ENCODE results near the gene LRRN4CL. TPM values are rescaled to one million over a fixed set of nuclear protein-coding genes. Genes with fewer than 3 reads are reported as not detected.

The LRRN4CL gene
- total RNA-seq, 3 donors from 2014 or later: 9.8 to 15.1 (median 13.6) TPM

DNA sequence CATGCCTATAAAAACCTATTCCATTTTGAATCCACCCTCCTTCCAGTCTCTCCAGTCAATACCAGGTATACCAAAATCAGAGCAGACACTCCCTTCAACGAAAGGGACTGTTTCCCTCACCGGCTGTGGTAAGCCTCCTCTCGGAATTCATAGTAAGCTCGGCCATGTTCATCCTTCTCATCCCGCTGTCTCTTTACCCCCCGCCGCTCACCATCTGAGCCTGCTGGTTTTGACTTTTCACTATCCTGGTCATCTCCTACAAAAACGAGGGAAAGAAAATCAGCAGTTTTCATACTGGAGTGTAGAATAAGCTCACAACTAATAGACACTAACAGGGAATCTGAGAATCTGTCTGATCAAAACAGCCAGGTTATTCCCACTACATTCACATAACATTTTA, 34.8 kb upstream of the LRRN4CL start:
- no peaks in the 10 kb centered on the region for H3K27me3 ChIP-seq
- H3K36me3 ChIP-seq: peaks cover 10% of the 10 kb centered on the region
- H3K4me1 ChIP-seq: peaks cover 0 to 9% of the 10 kb centered on the region in 2 donors
- H3K9me3 ChIP-seq: no peaks in the 10 kb centered on the region
- H3K27ac ChIP-seq: peak overlapping the region in 1 of 2 donors; percentile 2
- DNase-seq (ENCODE audit: low spot score in 2 of 2): no peak
- intact Hi-C loops (cut with DNase I; ENCODE audit: low total_unique reads): no loop called here
- TF ChIP-seq POLR2AphosphoS5 (IDR thresholded peaks at IDR 0.05): no peak
- no peak for TF ChIP-seq POLR2A (IDR thresholded peaks at IDR 0.05)
- peak overlapping the region in 2 of 3 donors; percentile 86 to 98 for H3K4me3 ChIP-seq

DNA sequence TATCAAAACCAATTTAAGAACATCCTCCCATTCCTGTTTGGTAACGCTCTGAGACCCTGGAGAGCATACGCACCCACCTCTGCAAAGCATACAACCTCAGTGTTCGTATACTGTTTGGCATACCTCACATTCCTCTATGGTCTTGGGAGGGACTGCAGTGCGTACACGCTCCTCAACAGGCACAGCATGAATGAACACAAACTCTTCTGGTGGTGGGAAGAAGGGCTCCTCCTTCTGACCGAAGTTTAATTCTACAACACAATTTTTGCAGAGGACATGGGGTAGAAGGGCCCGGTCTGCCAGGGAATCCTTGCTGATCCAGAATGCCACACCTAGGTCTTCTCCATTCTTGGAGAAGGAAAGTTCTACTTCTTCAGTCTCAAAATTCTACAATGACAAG, 32.7 kb upstream of the LRRN4CL start:
- H3K27ac ChIP-seq: no peak overlapping the region
- DNase-seq (ENCODE audit: low spot score in 2 of 2): no peak
- H3K9me3 ChIP-seq: no peaks in the 10 kb centered on the region
- H3K4me1 ChIP-seq: peaks cover 0 to 9% of the 10 kb centered on the region in 2 donors
- intact Hi-C loops (cut with DNase I; ENCODE audit: low total_unique reads): no loop called here
- H3K27me3 ChIP-seq: no peaks in the 10 kb centered on the region
- no peak overlapping the region for H3K4me3 ChIP-seq
- TF ChIP-seq, protein P1, sequence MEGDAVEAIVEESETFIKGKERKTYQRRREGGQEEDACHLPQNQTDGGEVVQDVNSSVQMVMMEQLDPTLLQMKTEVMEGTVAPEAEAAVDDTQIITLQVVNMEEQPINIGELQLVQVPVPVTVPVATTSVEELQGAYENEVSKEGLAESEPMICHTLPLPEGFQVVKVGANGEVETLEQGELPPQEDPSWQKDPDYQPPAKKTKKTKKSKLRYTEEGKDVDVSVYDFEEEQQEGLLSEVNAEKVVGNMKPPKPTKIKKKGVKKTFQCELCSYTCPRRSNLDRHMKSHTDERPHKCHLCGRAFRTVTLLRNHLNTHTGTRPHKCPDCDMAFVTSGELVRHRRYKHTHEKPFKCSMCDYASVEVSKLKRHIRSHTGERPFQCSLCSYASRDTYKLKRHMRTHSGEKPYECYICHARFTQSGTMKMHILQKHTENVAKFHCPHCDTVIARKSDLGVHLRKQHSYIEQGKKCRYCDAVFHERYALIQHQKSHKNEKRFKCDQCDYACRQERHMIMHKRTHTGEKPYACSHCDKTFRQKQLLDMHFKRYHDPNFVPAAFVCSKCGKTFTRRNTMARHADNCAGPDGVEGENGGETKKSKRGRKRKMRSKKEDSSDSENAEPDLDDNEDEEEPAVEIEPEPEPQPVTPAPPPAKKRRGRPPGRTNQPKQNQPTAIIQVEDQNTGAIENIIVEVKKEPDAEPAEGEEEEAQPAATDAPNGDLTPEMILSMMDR (IDR thresholded peaks at IDR 0.05): no peak
- TF ChIP-seq POLR2A (IDR thresholded peaks at IDR 0.05): no peak
- TF ChIP-seq POLR2AphosphoS5 (IDR thresholded peaks at IDR 0.05): no peak
- peaks cover 10% of the 10 kb centered on the region for H3K36me3 ChIP-seq

DNA sequence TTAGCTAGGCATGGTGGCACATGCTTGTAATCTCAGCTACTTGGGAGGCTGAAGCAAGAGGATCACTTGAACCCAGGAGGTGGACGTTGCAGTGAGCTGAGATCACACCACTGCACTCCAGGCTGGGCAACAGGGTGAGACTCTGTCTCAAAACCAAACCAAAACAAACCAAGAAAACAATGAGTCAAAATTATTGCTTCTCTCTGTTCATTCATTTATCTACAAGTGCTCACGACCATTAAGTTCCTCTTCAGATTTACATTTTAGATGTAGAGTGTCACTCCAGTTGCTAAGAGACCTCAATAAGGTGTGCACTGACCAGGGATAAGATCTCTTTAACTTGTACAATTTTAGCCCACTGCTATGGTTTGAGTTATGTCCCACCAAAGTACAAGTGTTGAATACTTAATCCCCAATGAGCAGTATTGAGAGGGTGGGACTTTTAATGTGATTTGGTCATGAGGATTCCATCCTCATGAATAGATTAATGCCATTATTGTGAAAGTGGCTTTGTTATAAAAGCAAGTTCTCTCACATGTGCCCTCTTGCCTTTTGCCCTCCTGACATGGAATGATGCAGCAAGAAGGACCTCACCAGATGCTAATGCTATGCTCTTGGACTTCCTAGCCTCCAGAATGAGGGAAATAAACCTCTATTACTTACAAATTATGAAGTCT, 30.1 kb upstream of the LRRN4CL start:
- Histone ChIP-seq H3K36me3 (peaks cover 10% of the 10 kb centered on the region), H3K4me3 (no peak overlapping the region), H3K27me3 (no peaks in the 10 kb centered on the region), H3K27ac (peak overlapping the region in 1 of 2 donors; percentile 6), H3K9me3 (no peaks in the 10 kb centered on the region), H3K4me1 (peaks cover 0 to 18% of the 10 kb centered on the region in 2 donors)
- DNase-seq (ENCODE audit: low spot score in 2 of 2): no peak
- intact Hi-C loops (cut with DNase I; ENCODE audit: low total_unique reads): no loop called here
- TF ChIP-seq POLR2AphosphoS5 (IDR thresholded peaks at IDR 0.05) (no peak), POLR2A (IDR thresholded peaks at IDR 0.05) (no peak)
- TF ChIP-seq, protein P1 (IDR thresholded peaks at IDR 0.05): no peak

DNA sequence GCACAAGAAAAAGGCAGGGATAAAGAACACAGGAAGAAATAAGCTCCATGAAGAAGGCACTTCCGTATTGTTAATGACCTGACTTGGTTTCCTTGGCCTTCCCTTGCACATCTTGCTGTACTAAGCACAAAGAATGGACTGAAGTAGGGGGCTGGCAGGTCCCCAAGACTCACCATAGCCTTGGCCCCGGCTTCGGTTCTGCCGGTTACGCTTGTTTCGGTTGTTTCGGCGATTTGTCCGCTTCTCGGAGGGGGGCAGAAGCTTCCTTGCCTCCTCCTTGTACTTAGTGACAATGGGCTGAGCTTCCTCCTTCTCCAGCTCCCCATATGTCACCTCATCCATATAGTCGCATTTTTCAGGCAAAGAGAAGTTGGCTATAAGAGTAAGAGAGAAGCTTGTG, 27.5 kb upstream of the LRRN4CL start:
- peaks cover 0 to 9% of the 10 kb centered on the region in 2 donors for H3K4me1 ChIP-seq
- intact Hi-C loops (cut with DNase I; ENCODE audit: low total_unique reads): no loop called here
- peak overlapping the region; percentile 13 to 54 for H3K27ac ChIP-seq
- no peaks in the 10 kb centered on the region for H3K27me3 ChIP-seq
- H3K9me3 ChIP-seq: no peaks in the 10 kb centered on the region
- no peak for DNase-seq (ENCODE audit: low spot score in 2 of 2)
- peaks cover 10% of the 10 kb centered on the region for H3K36me3 ChIP-seq
- H3K4me3 ChIP-seq: no peak overlapping the region
- TF ChIP-seq POLR2A (IDR thresholded peaks at IDR 0.05) (no peak), POLR2AphosphoS5 (IDR thresholded peaks at IDR 0.05) (no peak)
- TF ChIP-seq, protein P1 (IDR thresholded peaks at IDR 0.05): no peak

DNA sequence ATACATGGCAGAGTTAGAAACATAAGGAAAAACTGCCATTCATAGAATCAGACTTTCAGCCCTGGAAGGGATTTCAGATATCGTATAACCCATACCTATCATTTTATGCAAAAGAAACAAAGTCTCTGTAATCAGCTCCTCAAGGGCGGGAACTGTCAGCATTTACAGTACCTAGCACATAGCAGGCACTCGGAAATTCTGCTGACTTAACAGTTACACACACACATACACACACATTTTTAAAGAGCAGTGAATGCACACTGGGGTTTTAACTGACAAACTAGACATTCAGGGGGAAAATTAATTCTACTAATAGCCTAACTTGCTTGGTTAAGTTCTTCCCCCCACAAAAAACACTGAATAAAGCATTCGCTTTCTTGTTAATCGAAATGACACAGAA, 26.9 kb upstream of the LRRN4CL start:
- no peak overlapping the region for H3K4me3 ChIP-seq
- H3K9me3 ChIP-seq: no peaks in the 10 kb centered on the region
- peaks cover 3% of the 10 kb centered on the region for H3K36me3 ChIP-seq
- peaks cover 0 to 9% of the 10 kb centered on the region in 2 donors for H3K4me1 ChIP-seq
- intact Hi-C loops (cut with DNase I; ENCODE audit: low total_unique reads): no loop called here
- peak overlapping the region in 1 of 2 donors; percentile 54 for H3K27ac ChIP-seq
- H3K27me3 ChIP-seq: no peaks in the 10 kb centered on the region
- TF ChIP-seq POLR2A (IDR thresholded peaks at IDR 0.05) (no peak), POLR2AphosphoS5 (IDR thresholded peaks at IDR 0.05) (no peak)
- TF ChIP-seq, protein P1 (IDR thresholded peaks at IDR 0.05): no peak
- DNase-seq (ENCODE audit: low spot score in 2 of 2): no peak

All from breast epithelium (tissue), 4 donors.